Measurements from ENCODE around the gene CIDEB.

The CIDEB gene

GRCh38 chr14:24290746-24291145, 17.0 kb downstream of the CIDEB start:
- DNase-seq = no peak

DNA sequence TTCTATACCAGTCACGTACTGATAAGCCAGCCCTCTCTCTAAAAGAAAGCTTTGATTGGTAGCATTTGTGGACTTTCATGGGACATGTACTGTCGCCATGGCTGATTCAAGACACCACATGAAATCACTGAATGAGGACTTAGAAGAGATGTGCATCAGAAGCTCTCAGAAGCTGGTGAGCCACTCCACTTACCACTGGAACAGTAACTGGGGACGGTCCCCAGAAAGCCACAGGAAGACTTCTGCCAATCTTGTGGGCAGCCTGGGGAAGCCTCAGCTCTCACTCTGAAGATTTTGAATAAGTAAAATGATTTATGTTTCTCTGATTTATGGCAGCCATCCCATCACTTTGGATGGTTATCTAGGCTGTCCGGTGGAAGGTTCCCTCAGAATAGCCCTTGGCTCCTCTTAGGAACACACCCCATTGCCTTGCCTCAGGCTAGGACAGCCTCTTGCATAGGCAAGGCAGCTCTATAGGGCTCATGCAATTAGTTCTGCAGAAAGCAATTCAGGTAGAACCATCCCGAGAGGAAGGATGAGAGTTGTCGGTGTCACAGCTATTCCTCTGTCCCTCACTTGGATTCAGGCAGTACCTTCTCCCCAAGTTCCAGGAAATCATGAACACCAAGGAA, 18.0 kb downstream of the CIDEB start:
- no peak for DNase-seq

GRCh38 chr14:24286996-24287395, 20.8 kb downstream of the CIDEB start:
- no peak for DNase-seq

DNA sequence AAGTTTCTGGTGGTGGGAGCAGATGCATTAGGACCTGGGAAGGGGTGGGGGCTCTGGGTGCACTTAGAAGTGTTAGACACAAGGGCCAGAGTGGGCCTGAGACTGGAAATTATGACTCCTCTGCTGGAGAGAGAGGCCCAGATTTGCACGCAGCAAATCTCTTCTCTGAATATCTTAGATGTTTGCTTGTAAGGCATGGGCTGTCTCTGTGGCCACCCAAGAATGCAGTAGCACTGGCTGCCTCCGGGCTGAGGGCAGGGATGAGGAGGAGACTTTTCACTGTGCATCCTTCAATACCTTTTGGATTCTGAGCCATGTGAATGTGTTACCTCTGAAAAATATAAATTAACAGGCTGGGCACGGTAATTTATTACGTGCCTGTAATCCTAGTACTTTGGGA, 22.4 kb downstream of the CIDEB start:
- no peak for DNase-seq

DNA sequence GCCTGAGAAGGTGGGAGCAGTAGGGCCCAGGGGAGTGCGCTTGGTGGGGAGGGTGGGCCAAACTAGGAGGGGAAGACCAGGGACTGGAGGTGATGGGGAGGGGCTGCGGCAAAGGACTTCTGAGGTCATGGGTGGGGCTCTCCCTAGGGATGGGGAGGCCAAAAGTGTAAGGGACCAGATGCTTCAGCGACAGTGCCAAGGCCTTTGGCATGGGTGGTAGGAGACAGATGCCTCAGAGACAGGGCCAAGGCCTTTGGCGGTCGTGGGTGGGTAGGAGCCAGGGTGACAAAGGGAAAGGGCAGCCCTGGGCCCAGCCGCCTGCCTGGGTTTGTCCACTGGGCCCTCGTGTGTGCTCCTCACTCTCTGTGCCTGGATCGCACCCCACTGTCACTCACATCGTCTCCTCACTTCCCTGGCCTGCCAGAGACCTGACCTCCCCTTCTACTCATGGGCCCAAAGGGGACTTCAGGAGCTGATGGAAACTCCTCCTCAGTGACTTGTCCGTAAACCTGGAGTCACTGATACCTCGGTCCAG, 23.2 kb downstream of the CIDEB start:
- no peak for DNase-seq

DNA sequence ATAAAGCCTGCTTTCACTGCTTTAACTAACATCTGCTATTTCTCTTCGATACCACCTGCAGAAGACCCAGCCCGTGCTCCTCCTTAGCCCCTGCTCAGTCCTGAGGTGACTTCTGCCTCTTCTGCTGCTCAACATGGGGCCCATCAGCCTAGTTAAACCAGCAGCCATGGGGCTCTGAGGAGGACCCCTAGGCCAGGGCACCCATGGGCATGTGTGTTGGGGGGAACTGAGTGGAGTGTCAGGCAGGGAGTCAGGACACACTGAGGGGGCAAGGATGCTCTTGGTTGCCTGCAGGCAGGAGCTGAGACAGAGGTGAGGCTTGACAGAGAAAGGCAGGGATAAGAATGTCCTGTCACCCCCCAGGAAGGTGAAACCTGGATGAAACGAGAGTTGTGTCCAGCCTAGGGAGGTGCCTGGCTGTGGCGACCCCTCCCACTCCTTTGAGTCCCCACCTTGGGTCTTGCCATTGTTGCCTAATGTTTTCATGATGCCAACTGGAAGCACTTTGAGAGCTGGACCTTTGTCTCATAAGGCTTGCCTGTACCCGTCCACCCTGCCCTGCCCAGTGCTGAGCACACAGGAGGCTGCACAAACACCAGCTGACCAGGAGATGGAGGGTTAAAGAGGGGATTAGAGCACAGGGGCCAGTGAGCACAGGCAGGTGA, 23.8 kb downstream of the CIDEB start:
- no peak for DNase-seq

- no peak for DNase-seq
These were observed 25.0 kb downstream of the CIDEB start for GRCh38 chr14:24282736-24283135.

DNA sequence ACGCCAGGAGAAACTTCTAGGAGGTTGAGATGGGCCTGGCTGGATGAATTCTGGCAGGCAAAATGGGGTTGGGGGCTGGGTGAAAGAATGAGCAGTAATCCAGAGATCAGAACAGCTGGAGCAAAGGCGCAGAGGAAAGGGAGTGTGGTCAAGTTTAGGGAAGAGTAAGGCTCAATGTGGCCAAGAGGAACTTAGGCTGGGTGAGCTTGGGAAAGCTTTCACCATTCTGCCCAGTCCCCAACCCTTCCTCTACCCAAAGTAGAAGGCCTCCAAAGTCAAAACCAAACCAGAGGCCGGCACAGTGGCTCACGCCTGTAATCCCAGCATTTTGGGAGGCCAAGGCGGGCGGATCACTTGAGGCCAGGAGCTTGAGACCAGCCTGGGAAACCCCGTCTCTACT, 26.1 kb downstream of the CIDEB start:
- DNase-seq = no peak

DNA sequence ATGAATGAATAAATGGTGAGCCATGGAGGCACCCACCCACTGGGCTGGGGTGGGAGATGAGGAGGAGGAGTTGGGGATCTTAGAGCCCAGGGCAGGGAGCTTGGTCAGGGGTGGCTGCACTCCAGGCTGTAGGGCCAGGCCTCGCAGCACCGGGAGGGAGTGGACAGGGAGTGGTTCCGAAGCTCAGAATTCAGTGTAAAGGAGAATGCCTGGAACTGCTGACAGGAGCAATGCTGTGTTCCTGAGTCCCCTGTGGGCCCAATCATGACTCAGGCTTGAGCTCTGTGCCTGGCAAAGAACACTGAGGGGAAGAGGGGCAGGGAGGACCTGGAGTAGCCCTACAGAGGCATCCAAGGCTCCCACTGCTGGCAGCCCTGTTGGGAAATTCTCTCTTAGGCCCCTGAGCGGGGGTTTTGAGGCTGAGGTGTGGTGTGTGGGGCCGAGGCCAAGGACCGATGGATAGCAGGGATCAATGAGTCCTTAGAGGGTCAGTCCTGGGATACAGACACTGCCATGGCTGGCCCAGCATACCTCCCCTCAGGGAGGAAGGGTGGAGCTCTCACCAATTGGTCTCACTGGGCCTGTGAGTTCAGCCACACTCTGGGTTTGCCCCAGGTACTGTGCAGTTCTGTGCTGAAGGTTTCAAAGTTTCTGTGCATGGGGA, 26.8 kb downstream of the CIDEB start:
- no peak for DNase-seq

- no peak for DNase-seq
These were observed 28.2 kb downstream of the CIDEB start for GRCh38 chr14:24279301-24280186.

DNA sequence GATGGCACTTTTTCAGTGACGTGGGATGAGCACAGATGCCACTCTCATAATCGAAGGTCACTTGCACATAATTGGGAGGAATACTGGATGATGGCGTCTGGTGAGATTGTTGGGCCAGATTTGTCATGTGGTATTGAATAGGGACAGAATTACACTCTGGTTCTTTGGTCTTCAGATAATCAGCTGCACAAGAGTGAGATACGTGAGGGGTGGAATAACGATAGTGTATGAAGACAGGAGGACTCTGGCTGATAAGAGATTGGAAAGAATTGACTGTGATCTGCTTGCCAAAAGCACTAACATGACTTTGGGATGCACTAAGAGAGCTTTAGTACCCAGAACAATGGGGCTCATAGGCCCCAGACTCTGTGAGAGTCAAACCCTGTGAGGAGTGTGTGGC, 29.4 kb downstream of the CIDEB start:
- no peak for DNase-seq

DNA sequence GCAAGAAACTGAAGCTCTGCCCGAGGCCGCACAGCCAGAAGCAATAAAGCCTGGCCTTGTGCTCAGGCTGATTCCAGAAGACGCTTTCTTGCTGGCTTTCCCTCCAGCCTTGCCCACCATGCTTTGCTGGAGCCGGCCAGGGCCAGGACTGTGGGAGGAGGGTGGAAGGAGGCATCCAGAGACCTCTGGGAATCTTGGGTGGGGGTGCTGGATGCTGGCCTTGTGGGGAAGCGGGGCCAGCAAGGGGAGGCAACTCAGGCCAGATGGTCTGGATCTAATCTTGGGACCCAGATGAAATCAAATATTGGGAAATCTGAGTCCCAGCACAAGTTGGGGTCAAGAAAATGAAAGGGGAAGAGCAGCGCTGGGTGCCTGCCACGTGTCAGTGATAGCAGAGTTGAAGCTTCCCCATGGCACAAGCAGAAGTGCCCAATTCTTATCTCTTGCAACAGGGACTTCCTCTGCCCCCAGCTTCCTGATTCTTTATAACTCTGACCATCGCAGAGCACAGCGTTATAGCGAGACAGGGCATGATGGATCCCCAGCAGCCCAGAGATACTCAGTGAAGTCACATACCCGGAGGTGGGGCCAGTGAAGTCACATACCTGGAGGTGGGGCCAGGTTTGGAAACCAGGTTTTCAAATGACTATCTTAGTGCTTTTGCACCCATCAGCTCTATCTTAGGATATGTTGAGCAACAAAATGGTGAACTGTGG, 30.0 kb downstream of the CIDEB start:
- no peak for DNase-seq

DNA sequence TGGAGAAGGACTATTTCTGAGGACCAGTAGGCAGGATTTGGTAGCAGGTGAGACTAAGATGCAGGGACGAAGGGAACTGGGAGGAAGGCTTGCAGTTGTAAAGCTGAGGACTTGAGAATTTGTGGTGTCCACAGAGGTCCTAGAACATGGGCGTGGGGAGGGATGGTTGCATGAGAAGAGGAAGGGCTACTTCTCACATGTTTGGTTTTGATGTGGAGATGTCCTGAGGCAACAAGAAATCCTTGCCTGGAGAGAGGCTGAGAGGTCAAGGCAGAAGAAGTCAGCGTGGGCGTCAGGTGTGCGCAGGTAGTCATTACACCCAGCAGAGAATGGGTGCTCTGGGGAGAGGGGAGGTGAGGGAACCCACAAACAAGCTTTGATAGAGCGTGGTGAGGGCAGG, 30.7 kb downstream of the CIDEB start:
- DNase-seq = no peak

- no peak for DNase-seq
These were observed 33.7 kb downstream of the CIDEB start for GRCh38 chr14:24274101-24274543.

- no peak for DNase-seq
These were observed 34.3 kb downstream of the CIDEB start for GRCh38 chr14:24273422-24273998.

DNA sequence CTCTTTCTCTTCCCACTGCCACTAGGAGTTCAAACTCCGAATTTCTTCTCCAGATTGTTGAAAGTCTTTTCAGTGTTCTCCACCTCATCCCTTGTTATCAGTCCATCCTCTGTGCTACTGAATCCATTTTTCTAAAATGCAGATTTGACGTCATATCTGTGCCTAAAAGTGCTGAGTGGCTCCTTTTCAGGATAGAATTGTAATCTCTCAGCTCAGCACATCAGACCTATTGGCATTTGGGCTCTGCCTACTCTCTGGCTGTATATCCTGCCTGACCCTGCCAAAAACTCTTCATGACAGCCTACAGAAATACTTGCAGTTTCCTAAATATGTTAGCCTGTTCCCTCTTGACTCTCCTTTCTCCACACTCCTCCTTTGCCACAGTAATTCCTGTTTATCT, 35.3 kb downstream of the CIDEB start:
- no peak for DNase-seq

GRCh38 chr14:24271834-24272263, 35.9 kb downstream of the CIDEB start:
- no peak for DNase-seq

GRCh38 chr14:24271134-24271833, 36.5 kb downstream of the CIDEB start, which contains the start of gene RABGGTA:
Gene RABGGTA, minus strand, starts transcription at chr14:24271597. Its CDS starts 482 bp downstream, at chr14:24271115.
- DNase-seq = peak; percentile 94

GRCh38 chr14:24270537-24271133, 37.1 kb downstream of the CIDEB start:
- no peak for DNase-seq

GRCh38 chr14:24269910-24270536, 37.8 kb downstream of the CIDEB start:
- DNase-seq = no peak
